GM10248 (cell line): ENCODE measurements around the gene TTLL5.

ENCODE experiments used
- CTCF ChIA-PET: fragments of 300-600 bp; sonication (Branson Sonifier 250); formaldehyde crosslinking; extraction: SDS; loops from one replicate; lab custom pipeline; 2021; ENCODE audit warnings: antibody characterized with exemption; lab: Yijun Ruan, JAX
- POLR2A ChIA-PET: fragments of 350-650 bp; sonication (Branson Sonifier 250); formaldehyde crosslinking; extraction: SDS; loops from one replicate; lab custom pipeline; 2020; ENCODE audit warnings: antibody characterized with exemption; lab: Yijun Ruan, JAX
- DNase-seq: peaks from one replicate; pipeline ENCODE4 v3.0.0; 2012; ENCODE audit errors: extremely low spot score
- TF ChIP-seq, protein P1 (sequence below): IDR thresholded peaks from 2 replicates; pipeline ENCODE4 v1.5.1; 2012; ENCODE audit warnings: mild to moderate bottlenecking, low read depth; ENCODE audit errors: extremely low read depth, missing control alignments, control extremely low read depth

Gene TTLL5

DNA sequence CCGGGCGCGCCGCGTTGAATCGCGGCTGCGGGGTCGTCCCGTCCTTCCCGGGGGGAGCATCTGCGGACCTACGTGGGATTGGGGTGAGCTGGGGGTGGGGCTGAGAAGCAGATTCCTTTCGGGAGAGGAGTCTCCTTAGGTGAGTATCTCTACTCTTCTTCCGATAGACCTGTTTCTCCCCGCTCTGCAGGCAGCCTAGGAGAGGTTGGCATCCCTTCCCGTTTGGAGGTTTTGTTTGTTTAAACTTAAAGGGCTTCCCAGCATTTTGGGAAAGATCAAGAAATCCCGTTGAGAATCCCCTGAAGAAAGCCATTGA lies 411 bp downstream of the TTLL5 start:
- TF ChIP-seq, protein P1, sequence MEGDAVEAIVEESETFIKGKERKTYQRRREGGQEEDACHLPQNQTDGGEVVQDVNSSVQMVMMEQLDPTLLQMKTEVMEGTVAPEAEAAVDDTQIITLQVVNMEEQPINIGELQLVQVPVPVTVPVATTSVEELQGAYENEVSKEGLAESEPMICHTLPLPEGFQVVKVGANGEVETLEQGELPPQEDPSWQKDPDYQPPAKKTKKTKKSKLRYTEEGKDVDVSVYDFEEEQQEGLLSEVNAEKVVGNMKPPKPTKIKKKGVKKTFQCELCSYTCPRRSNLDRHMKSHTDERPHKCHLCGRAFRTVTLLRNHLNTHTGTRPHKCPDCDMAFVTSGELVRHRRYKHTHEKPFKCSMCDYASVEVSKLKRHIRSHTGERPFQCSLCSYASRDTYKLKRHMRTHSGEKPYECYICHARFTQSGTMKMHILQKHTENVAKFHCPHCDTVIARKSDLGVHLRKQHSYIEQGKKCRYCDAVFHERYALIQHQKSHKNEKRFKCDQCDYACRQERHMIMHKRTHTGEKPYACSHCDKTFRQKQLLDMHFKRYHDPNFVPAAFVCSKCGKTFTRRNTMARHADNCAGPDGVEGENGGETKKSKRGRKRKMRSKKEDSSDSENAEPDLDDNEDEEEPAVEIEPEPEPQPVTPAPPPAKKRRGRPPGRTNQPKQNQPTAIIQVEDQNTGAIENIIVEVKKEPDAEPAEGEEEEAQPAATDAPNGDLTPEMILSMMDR: no peak
- ChIA-PET CTCF (interaction anchor here (1.0 to 14.8 kb wide), 5 partner anchors 47 to 1124 kb away, joined by 3 to 312 read pairs (median 4); partner anchors contain the start of gene FLVCR2), POLR2A (interaction anchor here (1.6 kb wide), 1 partner anchor 12 kb away, joined by 4 read pairs; no protein-coding TSS in a partner anchor)
- no peak for DNase-seq

GRCh38 chr14:75662966-75663365 lies 1.9 kb downstream of the TTLL5 start:
- TF ChIP-seq, protein P1: no peak
- POLR2A ChIA-PET: no interaction called here
- CTCF ChIA-PET: interaction anchor here (0.7 to 1.6 kb wide), 3 partner anchors 9 to 48 kb away, joined by 3 to 8 read pairs (median 4); no protein-coding TSS in a partner anchor
- no peak for DNase-seq

DNA sequence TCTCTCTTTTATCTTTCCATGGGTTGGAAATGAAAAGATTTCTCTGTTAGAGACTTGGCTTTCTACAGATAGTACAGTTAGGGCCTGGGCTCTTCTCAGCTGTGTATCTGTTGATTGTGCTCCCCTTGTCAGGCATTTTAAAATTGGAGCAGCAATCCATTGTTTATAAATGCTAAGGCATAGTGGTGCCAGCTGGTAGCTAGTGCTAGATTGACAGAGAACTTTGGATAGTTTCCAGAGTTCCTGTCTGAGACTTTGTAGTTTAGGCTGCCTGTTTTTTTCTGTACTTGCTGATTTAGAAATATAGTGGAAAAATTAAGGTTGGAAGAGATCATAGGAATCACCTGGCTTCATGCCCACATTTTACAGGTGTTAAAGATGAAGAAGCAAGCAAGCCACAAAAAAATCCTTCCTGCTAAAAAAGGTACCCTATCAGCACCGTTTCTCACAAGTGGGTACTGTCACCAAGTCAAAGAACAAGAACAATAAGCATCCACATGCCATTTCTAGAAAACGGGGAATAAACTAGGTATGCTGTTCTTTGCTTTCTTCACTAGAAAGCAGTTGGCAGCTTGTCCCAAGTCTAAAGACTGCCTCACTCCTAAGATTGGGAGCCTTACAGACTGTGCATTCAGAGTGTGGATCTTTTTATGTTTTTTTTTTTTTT lies 6.2 kb downstream of the TTLL5 start:
- TF ChIP-seq, protein P1: no peak
- CTCF ChIA-PET: interaction anchor here (1.1 to 2.2 kb wide), 4 partner anchors 11 to 90 kb away, joined by 3 to 6 read pairs (median 5); no protein-coding TSS in a partner anchor
- POLR2A ChIA-PET: no interaction called here
- no peak for DNase-seq

GRCh38 chr14:75672605-75673192 lies 11.7 kb downstream of the TTLL5 start:
- TF ChIP-seq, protein P1: no peak
- ChIA-PET CTCF (interaction anchor here (1.0 to 2.3 kb wide), 5 partner anchors 10 to 679 kb away, joined by 3 to 13 read pairs (median 3); no protein-coding TSS in a partner anchor), POLR2A (interaction anchor here (1.0 kb wide), 1 partner anchor 12 kb away, joined by 4 read pairs; the partner anchor contains the start of genes ERG28 and TTLL5)
- no peak for DNase-seq

DNA sequence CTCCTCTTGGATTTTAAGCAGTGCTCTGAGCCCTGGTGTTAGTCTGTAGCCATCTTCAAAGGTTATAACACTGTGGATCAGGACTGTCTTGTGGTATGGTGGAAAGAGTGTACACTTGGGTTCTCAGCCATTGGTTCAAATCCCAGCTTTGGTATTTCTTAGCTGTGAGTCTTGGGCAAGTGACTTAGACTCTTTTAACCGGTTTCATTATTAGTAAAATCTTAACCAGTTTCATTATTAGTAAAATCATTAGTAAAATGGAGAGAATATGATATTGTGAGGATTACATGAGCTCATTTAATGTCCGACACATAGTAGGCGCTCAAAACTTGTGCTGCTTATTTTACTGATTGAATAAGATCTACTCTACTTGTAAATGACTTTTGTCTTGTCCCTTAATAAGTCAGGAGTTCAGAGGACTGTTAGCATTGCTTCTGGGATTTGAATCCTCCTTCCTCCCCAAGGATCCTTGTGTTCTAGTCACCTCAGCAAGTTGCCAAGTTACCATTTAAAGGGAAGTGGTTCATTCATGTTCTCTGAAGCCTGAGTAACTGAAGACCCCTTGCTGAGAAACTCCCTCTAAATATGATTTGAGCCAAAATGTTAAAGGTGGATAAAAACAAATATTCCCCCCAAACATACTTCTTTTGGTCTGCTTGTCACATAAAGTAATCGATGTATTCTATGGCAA lies 12.4 kb downstream of the TTLL5 start:
- CTCF ChIA-PET: interaction anchor here (1.0 to 2.3 kb wide), 4 partner anchors 10 to 679 kb away, joined by 3 to 13 read pairs (median 4); no protein-coding TSS in a partner anchor
- POLR2A ChIA-PET: interaction anchor here (1.0 kb wide), 1 partner anchor 13 kb away, joined by 4 read pairs; the partner anchor contains the start of genes ERG28 and TTLL5
- peak; percentile 31 for DNase-seq
- TF ChIP-seq, protein P1: no peak
